Muscle layer of colon (tissue), 2 donors: ENCODE results near the gene UBQLN1.
A peak's percentile ranks its signal among the peaks of the same experiment; 100 is the strongest.
"Not testable (repeated sequence)": the region's sequence is repeated elsewhere in the genome, so short reads cannot be mapped to it uniquely, and the experiment has no call there.

ENCODE experiments used
- H3K27ac ChIP-seq: one replicate; pipeline ENCODE4 v1.7.0; 2013; ENCODE audit warnings: low read depth, mild to moderate bottlenecking, low read length, moderate library complexity
- H3K27me3 ChIP-seq, 2 donors: one replicate each; pipeline ENCODE4 v1.7.0; 2013; ENCODE audit warnings: low read length in 2 of 2, mild to moderate bottlenecking in 2 of 2; ENCODE audit not compliant: insufficient read depth in 2 of 2, control insufficient read depth in 1 of 2
- H3K36me3 ChIP-seq: one replicate; pipeline ENCODE4 v1.7.0; 2013; ENCODE audit warnings: mild to moderate bottlenecking, low read length; ENCODE audit not compliant: insufficient read depth
- H3K4me1 ChIP-seq: one replicate; pipeline ENCODE4 v1.7.0; 2013; ENCODE audit warnings: mild to moderate bottlenecking, low read length; ENCODE audit not compliant: insufficient read depth
- H3K4me3 ChIP-seq, 2 donors: one replicate each; pipeline ENCODE4 v1.7.0; 2013; ENCODE audit warnings: low read length in 2 of 2, low read depth in 1 of 2, mild to moderate bottlenecking in 1 of 2, moderate library complexity in 1 of 2
- H3K9ac ChIP-seq: one replicate; pipeline ENCODE4 v1.7.0; 2013; ENCODE audit warnings: low read length
- H3K9me3 ChIP-seq: one replicate; pipeline ENCODE4 v1.7.0; 2013; ENCODE audit warnings: mild to moderate bottlenecking, low read length
- donor health status: abdominal sarcoma.
- donor health status: Adenocarcinoma of cecum.

The UBQLN1 gene

GRCh38 chr9:83714329-83714728 is 6.6 kb upstream of the UBQLN1 start:
- no peaks in the 10 kb centered on the region for H3K9me3 ChIP-seq
- H3K27me3 ChIP-seq: no peaks in the 10 kb centered on the region
- H3K9ac ChIP-seq: no peak overlapping the region
- no peaks in the 10 kb centered on the region for H3K36me3 ChIP-seq
- H3K4me1 ChIP-seq: no peaks in the 10 kb centered on the region
- H3K4me3 ChIP-seq: no peak overlapping the region
- no peak overlapping the region for H3K27ac ChIP-seq

GRCh38 chr9:83708515-83709158 is 879 bp upstream of the UBQLN1 start:
- H3K27me3 ChIP-seq: no peaks in the 10 kb centered on the region
- H3K27ac ChIP-seq: peak overlapping the region; percentile 94
- no peaks in the 10 kb centered on the region for H3K36me3 ChIP-seq
- H3K9me3 ChIP-seq: no peaks in the 10 kb centered on the region
- peaks cover 21% of the 10 kb centered on the region for H3K4me1 ChIP-seq
- peak overlapping the region; percentile 79 for H3K9ac ChIP-seq
- H3K4me3 ChIP-seq: peak overlapping the region; percentile 85 to 94

GRCh38 chr9:83707518-83707767 is 315 bp downstream of the UBQLN1 start:
- Histone ChIP-seq H3K4me3 (peak overlapping the region; percentile 85 to 94), H3K9ac (peak overlapping the region; percentile 79), H3K27me3 (no peaks in the 10 kb centered on the region), H3K9me3 (no peaks in the 10 kb centered on the region), H3K27ac (peak overlapping the region; percentile 94), H3K36me3 (no peaks in the 10 kb centered on the region), H3K4me1 (peaks cover 21% of the 10 kb centered on the region)

GRCh38 chr9:83706676-83707517 is 861 bp downstream of the UBQLN1 start:
- Histone ChIP-seq H3K4me1 (peaks cover 24% of the 10 kb centered on the region), H3K36me3 (no peaks in the 10 kb centered on the region), H3K4me3 (peak overlapping the region; percentile 85 to 94), H3K9ac (peak overlapping the region; percentile 79), H3K27me3 (no peaks in the 10 kb centered on the region), H3K27ac (peak overlapping the region; percentile 94), H3K9me3 (no peaks in the 10 kb centered on the region)

- H3K9me3 ChIP-seq, H3K36me3 ChIP-seq, H3K27me3 ChIP-seq, H3K9ac ChIP-seq, H3K27ac ChIP-seq, H3K4me3 ChIP-seq: not testable (repeated sequence)
- peaks cover 33% of the 10 kb centered on the region for H3K4me1 ChIP-seq
Measured at GRCh38 chr9:83705219-83705651, 2.5 kb downstream of the UBQLN1 start.

GRCh38 chr9:83701769-83702168 is 6.0 kb downstream of the UBQLN1 start:
- peak overlapping the region in 1 of 2 donors; percentile 36 for H3K4me3 ChIP-seq
- no peaks in the 10 kb centered on the region for H3K36me3 ChIP-seq
- no peaks in the 10 kb centered on the region for H3K27me3 ChIP-seq
- peaks cover 38% of the 10 kb centered on the region for H3K4me1 ChIP-seq
- no peaks in the 10 kb centered on the region for H3K9me3 ChIP-seq
- H3K9ac ChIP-seq: no peak overlapping the region
- no peak overlapping the region for H3K27ac ChIP-seq

GRCh38 chr9:83701286-83701685 is 6.5 kb downstream of the UBQLN1 start:
- Histone ChIP-seq H3K36me3 (no peaks in the 10 kb centered on the region), H3K9me3 (no peaks in the 10 kb centered on the region), H3K27me3 (no peaks in the 10 kb centered on the region), H3K9ac (no peak overlapping the region), H3K4me1 (peaks cover 35% of the 10 kb centered on the region), H3K4me3 (no peak overlapping the region), H3K27ac (no peak overlapping the region)

- H3K9ac ChIP-seq: no peak overlapping the region
- no peak overlapping the region for H3K27ac ChIP-seq
- no peaks in the 10 kb centered on the region for H3K9me3 ChIP-seq
- H3K4me1 ChIP-seq: peaks cover 25% of the 10 kb centered on the region
- no peaks in the 10 kb centered on the region for H3K27me3 ChIP-seq
- no peaks in the 10 kb centered on the region for H3K36me3 ChIP-seq
- no peak overlapping the region for H3K4me3 ChIP-seq
Measured at GRCh38 chr9:83699615-83700014, 8.1 kb downstream of the UBQLN1 start.

- no peak overlapping the region for H3K4me3 ChIP-seq
Measured at GRCh38 chr9:83698976-83699585, 8.7 kb downstream of the UBQLN1 start.

GRCh38 chr9:83691492-83691891 is 16.3 kb downstream of the UBQLN1 start:
- H3K9ac ChIP-seq: no peak overlapping the region
- H3K27ac ChIP-seq: no peak overlapping the region
- H3K27me3 ChIP-seq: no peaks in the 10 kb centered on the region
- no peak overlapping the region for H3K4me3 ChIP-seq
- peaks cover 20% of the 10 kb centered on the region for H3K4me1 ChIP-seq
- H3K36me3 ChIP-seq: no peaks in the 10 kb centered on the region
- no peaks in the 10 kb centered on the region for H3K9me3 ChIP-seq

More at GRCh38 chr9:83698976-83699585, 8.7 kb downstream of the UBQLN1 start:
- Histone ChIP-seq H3K27ac (no peak overlapping the region), H3K36me3 (no peaks in the 10 kb centered on the region), H3K4me1 (peaks cover 30% of the 10 kb centered on the region), H3K27me3 (no peaks in the 10 kb centered on the region), H3K9ac (no peak overlapping the region), H3K9me3 (no peaks in the 10 kb centered on the region)

GRCh38 chr9:83688921-83689320 is 18.8 kb downstream of the UBQLN1 start:
- Histone ChIP-seq H3K36me3 (no peaks in the 10 kb centered on the region), H3K27me3 (no peaks in the 10 kb centered on the region), H3K9ac (no peak overlapping the region), H3K9me3 (no peaks in the 10 kb centered on the region), H3K4me1 (peaks cover 12% of the 10 kb centered on the region), H3K4me3 (no peak overlapping the region), H3K27ac (no peak overlapping the region)
